Inflammatory macrophage treated with lipopolysaccharide for 1 hour (primary cell): ENCODE measurements around the gene ANKRD39.
A peak's percentile ranks its signal among the peaks of the same experiment; 100 is the strongest.
"Not testable (repeated sequence)": the region's sequence is repeated elsewhere in the genome, so short reads cannot be mapped to it uniquely, and the experiment has no call there.

Experiments used
- DNase-seq, 2 donors: peaks; one replicate each; pipeline ENCODE4 v3.0.0-alpha.2; 2020 to 2022

ANKRD39 gene

GRCh38 chr2:96857667-96858372 is at the start of gene ANKRD39:
Gene ANKRD39, minus strand, starts transcription at chr2:96858016. Its CDS starts 29 bp downstream, at chr2:96857987.
- peak; percentile 97 to 99 for DNase-seq

GRCh38 chr2:96906729-96907114 is 48.9 kb upstream of the ANKRD39 start:
- DNase-seq: no peak

- no peak for DNase-seq
Measured at GRCh38 chr2:96903815-96904214, 46.0 kb upstream of the ANKRD39 start.

GRCh38 chr2:96903318-96903717 is 45.5 kb upstream of the ANKRD39 start:
- DNase-seq: no peak

GRCh38 chr2:96900237-96900636 is 42.4 kb upstream of the ANKRD39 start:
- DNase-seq: no peak

- no peak for DNase-seq
Measured at GRCh38 chr2:96899413-96899741, 41.6 kb upstream of the ANKRD39 start.

GRCh38 chr2:96898641-96899412 is 41.0 kb upstream of the ANKRD39 start:
- DNase-seq: peak in 1 of 2 donors; percentile 24

- DNase-seq: no peak
Measured at GRCh38 chr2:96898135-96898505, 40.3 kb upstream of the ANKRD39 start.

GRCh38 chr2:96897491-96898134 is 39.8 kb upstream of the ANKRD39 start:
- DNase-seq: peak; percentile 24 to 51

- DNase-seq: no peak
Measured at GRCh38 chr2:96895746-96896651, 38.2 kb upstream of the ANKRD39 start.

GRCh38 chr2:96895032-96895745 is 37.4 kb upstream of the ANKRD39 start:
- no peak for DNase-seq

- no peak for DNase-seq
Measured at GRCh38 chr2:96894151-96894531, 36.3 kb upstream of the ANKRD39 start.

- no peak for DNase-seq
Measured at GRCh38 chr2:96893289-96894150, 35.7 kb upstream of the ANKRD39 start.

- no peak for DNase-seq
Measured at GRCh38 chr2:96891591-96892333, 33.9 kb upstream of the ANKRD39 start.

- DNase-seq: no peak
Measured at GRCh38 chr2:96890726-96891385, 33.0 kb upstream of the ANKRD39 start.

GRCh38 chr2:96890252-96890651 is 32.4 kb upstream of the ANKRD39 start:
- no peak for DNase-seq

- not testable (repeated sequence) for DNase-seq
Measured at GRCh38 chr2:96889502-96889901, 31.7 kb upstream of the ANKRD39 start.

GRCh38 chr2:96888072-96889011 is 30.5 kb upstream of the ANKRD39 start:
- DNase-seq: peak; percentile 60 to 62
